Activated CD8-positive, alpha-beta memory T cell treated with anti-CD3 and anti-CD28 coated beads for 4 hours (primary cell): ENCODE results near the gene SIRT3.

Experiments
- DNase-seq, 2 donors: peaks; one replicate each; pipeline ENCODE4 v3.0.0-alpha.2; 2020; ENCODE audit warnings: low read depth in 2 of 2

SIRT3 gene

DNA sequence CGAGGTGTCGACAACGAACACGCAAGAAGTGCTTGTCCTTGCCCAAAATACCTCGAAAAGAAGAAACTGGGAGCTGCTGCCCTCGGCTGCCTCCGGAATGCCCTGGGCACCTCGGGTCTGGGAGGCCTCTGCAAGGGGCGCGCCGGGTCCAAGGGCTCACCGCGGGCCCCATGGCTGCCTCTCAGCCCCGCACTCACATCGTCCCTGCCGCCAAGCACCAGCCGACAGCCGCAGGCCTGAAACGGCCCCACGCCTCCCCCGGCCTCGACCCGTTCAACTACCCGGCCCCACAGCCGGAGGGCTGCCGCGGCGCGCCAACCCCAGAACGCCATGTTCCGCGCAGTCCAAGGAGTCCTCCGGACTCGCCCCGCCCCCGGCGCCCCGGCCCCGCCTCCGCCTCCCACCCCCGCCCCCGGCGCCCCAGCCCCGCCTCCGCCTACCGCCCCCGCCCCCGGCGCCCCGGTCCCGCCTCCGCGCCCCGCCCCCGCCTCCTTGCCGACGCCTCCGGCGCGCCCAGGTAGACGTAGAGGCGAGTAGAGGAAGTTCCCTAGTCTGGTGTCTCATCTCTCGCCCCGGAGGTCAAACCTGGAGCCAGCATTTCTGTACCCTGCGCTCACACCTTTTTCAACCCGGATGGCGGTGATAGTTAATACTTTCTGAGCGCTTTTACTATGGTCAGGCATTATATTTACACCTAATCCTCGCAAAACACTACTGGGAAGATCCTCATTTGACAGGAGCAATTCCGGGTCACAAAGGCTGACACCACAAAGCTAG is at the start of gene SIRT3:
Gene SIRT3, minus strand, starts transcription at position 346 of the 777 bp plus-strand sequence. Its CDS starts 14 bp downstream, at position 332.
- DNase-seq = peak; percentile 53 to 72

DNA sequence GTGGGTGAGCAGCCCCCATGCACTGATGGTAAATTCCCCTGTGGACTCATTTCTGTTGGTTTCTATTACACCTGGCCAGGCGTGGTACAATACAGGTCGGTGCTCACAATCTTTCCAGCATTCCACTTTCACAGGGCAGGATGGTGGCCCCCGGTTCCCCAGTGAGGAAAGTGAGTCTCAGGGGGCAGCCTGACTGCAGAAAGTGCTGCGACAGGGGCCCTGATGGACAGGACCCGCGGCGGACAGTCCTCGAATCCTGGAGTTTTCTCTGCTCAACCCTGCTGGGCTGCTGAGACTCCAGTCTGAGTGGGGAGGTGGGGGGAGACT is 49.7 kb upstream of the SIRT3 start:
- no peak for DNase-seq

DNA sequence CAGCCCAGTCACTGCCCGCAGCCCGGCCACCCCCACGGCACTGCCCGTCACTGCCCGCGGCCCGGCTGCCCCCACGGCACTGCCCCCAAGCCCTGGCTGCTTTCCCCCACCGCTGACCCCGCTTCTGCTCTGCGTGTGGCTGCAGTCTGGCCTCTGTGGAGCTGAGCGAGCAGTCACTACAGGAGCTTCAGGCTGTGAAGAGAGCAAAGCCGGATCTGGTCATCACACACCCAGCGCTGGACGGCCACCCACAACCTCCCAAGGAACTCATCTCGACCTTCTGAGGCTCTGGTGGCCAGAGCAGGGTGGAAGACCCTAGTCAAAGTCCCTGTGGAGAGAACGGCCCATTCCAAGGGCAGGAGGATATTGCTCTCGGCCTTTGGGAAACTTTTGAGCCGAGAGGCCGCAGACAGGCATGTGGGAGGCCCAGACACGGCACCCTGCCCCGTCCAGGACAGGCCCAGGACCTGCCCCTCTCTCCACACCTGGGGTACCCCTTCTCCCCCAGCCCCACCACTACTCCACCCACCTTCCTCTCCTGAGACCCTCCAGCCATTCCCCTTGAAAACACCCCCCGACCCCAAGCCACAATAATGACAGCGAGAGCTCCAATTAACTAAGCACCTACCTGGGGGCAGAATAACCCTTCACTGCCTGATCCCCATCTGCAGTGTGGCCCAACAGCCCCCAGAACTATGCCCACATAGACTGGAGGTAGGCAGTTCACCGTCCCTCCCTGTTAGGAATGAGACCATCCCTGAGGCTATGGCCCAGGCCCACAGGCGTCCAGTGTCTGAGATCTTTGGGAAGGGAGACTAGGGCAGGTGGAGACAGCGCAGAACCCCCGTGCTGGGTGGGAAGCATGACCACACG is 49.1 kb upstream of the SIRT3 start:
- no peak for DNase-seq

DNA sequence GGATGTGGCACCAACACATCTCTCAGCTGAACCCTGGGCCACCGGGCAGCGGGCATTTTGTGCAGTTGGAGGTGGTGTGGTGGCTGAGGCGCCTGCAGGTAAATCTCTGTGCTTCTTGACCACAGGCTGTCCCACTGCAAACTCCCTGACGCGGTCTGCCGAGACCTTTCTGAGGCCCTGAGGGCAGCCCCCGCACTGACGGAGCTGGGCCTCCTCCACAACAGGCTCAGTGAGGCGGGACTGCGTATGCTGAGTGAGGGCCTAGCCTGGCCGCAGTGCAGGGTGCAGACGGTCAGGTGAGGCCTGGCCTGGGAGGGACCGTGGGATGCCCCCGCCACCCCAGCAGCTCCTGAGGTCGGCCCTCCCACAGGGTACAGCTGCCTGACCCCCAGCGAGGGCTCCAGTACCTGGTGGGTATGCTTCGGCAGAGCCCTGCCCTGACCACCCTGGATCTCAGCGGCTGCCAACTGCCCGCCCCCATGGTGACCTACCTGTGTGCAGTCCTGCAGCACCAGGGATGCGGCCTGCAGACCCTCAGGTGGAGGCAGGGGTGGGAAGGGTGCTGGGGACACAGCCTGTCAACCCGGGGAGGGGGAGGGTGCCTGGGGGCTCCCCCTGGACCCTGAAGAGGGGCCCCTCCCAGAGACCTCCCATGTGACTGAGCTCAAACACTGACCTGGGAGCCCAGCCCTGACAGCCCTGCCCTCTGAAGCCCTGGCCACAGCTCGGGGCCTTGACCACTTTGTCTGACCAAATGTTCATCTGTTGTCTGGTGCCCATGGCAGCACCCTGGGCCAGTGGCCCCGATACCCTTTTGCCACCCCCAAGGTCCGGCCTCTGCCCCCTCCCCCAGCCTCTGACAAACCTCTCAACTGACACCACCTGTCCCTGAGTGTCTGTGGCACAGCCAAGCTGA is 48.2 kb upstream of the SIRT3 start:
- DNase-seq = no peak

DNA sequence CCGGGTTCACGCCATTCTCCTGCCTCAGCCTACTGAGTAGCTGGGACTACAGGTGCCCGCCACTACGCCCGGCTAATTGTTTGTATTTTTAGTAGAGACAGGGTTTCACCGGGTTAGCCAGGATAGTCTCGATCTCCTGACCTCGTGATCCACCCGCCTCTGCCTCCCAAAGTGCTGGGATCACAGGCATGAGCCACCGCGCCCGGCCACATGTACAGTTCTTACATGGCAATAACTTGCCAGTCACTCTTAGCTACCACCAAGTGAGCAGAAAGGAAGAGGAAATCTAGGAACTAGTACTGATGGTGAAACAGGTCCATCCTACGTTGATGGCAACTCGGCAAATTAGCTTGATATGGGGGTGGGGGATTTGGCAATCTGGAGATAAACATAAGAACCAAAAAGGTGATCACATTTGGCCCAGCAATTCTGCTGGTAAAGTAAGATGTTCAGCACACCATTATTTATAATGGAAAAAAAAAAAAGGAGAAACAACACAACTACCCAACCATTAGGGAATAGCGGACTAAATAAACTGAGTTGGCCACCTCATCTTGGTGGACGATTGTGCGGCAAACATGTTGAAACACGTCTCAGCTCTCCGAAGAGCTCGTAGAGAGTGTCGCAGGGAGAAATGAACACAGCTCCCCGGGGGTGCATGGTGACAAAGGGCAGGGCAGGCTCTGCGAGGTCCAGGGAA is 47.4 kb upstream of the SIRT3 start:
- no peak for DNase-seq

DNA sequence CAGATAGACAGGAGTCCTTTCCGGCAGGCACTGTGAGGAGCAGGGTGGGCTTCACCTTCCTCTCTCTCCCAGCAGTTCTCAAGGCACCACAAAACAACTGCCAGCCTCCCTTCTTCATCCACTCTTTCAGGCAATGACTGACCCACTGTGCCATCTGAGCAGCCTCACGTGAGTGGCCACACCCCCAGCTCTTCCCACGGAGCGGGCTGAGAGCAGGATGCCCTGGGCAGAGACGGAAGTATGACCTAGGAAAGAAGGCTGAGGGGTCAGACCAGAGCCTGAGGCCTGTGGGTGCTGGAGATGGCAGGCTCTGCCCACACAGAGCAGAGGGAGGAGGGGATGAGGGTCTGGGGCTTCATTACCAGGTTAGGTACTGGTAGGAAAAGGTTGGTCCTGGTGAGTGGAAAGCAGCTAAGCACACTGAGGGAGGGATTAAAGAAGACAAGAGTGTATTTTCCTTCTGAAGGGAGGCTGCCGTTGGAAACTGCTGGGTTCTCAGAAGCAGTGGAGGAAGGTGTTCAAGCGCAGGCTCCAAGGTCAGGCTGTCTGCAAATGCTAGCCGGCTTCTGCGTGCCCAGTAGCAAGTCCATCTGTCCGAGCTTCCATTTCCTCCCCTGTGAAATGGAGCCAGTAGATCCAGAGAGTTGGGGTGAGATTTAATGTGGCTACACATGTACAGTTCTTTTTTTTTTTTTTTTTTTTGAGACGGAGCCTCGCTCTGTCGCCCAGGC is 46.7 kb upstream of the SIRT3 start:
- no peak for DNase-seq

DNA sequence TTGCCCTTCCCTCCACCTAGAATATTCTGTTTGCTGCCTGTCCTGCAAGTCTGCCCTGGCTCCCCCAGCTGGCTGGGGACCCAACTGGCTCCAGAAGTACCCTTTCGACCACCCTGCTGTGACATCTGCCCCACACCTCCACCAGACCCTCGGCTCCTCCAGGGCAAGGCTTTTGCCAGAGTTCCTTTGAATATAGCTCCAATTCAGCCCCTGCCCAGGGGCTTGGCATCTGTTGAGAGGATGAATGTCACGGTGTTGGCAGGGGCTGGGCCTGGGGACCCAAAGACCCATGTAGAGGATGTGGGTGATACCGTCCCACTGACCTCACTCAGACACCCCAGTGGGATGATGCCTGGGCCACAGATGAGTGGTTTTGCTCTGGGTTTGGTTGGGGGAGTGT is 46.0 kb upstream of the SIRT3 start:
- DNase-seq = no peak

DNA sequence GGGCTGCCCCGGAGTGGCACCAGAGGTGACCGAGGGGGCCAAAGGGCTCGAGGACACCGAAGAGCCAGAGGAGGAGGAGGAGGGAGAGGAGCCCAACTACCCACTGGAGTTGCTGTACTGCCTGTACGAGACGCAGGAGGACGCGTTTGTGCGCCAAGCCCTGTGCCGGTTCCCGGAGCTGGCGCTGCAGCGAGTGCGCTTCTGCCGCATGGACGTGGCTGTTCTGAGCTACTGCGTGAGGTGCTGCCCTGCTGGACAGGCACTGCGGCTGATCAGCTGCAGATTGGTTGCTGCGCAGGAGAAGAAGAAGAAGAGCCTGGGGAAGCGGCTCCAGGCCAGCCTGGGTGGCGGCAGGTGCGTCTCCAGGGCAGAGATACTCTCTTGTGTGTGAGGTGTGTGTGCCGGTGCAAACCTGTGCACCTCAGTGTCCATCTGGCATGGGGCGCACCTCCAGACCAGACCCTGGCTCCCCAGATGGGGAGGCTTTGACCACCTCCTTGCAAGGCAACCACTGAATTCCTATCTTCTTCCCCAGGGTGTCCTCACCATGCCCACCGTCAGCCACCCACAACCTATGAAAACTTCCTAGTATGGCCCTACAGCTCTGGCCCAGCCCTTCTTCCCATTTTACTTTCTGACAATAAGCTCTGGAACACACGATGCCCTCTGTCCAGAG is 45.5 kb upstream of the SIRT3 start:
- no peak for DNase-seq

DNA sequence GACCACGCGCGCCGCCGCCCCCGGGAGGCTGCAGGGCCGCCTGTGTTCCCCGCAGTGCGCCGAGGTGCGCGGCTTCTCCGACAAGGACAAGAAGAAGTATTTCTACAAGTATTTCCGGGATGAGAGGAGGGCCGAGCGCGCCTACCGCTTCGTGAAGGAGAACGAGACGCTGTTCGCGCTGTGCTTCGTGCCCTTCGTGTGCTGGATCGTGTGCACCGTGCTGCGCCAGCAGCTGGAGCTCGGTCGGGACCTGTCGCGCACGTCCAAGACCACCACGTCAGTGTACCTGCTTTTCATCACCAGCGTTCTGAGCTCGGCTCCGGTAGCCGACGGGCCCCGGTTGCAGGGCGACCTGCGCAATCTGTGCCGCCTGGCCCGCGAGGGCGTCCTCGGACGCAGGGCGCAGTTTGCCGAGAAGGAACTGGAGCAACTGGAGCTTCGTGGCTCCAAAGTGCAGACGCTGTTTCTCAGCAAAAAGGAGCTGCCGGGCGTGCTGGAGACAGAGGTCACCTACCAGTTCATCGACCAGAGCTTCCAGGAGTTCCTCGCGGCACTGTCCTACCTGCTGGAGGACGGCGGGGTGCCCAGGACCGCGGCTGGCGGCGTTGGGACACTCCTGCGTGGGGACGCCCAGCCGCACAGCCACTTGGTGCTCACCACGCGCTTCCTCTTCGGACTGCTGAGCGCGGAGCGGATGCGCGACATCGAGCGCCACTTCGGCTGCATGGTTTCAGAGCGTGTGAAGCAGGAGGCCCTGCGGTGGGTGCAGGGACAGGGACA is 44.8 kb upstream of the SIRT3 start:
- DNase-seq = no peak

DNA sequence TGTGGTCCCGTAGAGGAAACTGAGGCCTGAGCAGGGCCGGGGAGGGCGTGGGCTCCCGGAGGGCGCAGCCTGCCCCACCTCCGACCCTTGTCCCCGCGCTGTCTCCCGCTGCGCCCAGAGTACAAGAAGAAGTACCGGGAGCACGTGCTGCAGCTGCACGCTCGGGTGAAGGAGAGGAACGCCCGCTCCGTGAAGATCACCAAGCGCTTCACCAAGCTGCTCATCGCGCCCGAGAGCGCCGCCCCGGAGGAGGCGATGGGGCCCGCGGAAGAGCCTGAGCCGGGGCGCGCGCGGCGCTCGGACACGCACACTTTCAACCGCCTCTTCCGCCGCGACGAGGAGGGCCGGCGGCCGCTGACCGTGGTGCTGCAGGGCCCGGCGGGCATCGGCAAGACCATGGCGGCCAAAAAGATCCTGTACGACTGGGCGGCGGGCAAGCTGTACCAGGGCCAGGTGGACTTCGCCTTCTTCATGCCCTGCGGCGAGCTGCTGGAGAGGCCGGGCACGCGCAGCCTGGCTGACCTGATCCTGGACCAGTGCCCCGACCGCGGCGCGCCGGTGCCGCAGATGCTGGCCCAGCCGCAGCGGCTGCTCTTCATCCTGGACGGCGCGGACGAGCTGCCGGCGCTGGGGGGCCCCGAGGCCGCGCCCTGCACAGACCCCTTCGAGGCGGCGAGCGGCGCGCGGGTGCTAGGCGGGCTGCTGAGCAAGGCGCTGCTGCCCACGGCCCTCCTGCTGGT is 44.0 kb upstream of the SIRT3 start:
- DNase-seq = no peak

DNA sequence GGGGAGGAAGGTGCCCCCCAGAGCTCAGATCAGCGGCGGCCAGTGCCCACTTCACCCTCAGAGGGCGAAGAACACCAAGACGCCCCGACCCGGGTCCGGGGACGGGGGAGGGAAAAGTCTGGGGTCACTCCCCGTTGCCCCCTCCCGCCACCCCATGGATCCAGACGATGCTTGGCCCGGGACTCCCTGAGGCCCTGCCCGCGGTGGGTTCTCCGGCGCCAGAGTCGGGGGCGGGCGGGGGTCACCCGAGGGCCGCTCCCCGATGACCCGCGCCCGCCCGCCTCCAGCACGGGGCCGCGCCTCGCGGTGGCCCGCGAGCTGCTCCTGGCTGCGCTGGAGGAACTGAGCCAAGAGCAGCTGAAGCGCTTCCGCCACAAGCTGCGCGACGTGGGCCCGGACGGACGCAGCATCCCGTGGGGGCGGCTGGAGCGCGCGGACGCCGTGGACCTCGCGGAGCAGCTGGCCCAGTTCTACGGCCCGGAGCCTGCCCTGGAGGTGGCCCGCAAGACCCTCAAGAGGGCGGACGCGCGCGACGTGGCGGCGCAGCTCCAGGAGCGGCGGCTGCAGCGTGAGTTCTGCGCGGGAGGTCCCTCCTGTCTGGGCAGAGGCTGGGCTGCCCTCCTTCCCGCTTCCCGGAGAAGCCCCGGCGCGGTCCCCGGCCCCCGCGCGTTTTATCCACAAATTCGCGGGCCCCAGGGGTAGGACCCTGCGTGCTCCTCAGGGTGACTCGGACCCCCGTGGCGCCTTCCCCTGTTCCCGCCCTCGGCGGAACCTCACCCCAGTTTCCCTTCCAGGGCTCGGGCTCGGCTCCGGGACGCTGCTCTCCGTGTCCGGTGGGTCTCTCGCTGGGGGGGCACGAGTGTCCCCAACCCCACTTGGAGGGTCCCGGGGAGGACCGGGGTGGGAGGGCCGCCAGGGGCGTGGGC is 43.2 kb upstream of the SIRT3 start:
- DNase-seq = no peak

DNA sequence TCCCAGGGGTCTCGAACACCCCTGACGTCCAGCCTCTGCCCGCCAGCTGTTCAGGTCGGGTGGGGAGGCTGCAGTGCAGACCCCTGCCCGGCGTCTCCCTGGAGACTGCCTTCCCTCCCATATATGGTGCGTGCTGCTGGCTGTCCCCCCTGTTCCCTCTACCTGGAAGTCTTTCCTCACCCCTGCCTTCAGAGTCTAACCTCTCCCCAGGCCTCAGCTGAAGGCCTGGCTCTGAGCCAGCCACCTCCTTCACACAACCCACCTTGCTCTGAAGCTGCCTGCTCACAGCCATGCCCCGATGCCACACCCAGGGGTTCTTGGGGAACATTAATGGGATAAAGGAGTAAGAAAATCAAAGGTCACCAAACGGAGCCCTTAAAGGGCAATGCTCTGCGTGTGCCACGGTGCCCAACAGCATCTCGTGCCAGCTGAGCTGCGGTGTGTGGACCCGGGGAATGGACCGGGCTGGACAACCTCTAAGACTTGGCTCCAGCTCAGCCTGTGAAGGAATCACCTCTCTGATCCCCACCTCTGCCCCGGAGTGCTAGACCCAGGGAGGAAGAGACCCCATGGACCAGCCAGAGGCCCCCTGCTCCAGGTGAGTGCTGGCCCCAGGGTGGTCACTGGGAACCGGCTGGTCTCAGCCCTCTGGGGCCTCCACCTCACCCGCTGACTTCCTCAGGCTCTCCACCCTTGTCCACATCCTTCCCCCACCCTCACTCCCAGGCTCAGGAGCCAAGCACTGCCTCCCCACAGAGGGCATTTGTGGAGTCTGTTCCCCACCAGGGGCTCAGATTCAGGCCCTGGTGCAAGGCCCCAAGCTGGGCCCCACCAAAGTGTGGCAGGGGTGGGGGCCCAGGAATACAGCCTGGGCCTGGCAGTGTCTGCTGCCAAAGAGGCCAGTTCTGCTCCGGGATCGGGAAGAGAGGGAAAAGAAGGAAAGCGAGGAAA is 42.1 kb upstream of the SIRT3 start, which contains the start of gene NLRP6:
Gene NLRP6, plus strand, starts transcription at position 407 of the 951 bp plus-strand sequence. Its CDS starts 163 bp downstream, at position 570.
- DNase-seq = no peak

DNA sequence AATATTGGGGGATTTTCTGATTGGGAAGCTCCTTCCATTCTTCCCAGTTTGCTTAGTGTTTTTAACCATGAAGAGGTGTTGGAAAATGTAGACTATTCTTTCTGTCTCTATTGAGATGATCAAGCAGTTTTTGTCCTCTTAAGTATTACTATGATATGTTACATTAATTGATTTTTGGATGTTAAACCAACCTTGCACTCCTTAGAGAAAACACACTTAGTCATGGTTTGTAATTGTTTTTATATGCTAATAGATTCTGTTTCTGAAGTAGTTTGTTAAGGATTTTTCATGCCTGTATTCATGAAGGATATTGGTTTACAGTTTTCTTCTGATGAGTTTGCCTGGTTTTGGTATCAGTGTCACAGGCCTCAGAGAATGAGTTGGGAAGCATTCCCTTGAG is 40.1 kb upstream of the SIRT3 start:
- no peak for DNase-seq

DNA sequence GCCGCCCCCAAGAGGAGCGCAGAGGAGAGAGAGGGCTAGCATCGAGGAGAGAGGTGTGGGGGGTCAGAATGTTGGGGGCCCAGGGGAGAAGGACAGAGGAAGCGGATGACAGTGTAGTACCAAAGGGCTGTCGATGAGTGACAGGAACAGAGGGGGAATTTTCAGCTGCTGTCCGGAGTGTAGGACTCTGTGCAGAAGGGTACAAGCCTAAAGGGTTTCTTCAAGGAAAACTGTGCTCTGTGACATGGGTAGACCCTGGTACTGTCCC is 36.7 kb upstream of the SIRT3 start:
- no peak for DNase-seq

DNA sequence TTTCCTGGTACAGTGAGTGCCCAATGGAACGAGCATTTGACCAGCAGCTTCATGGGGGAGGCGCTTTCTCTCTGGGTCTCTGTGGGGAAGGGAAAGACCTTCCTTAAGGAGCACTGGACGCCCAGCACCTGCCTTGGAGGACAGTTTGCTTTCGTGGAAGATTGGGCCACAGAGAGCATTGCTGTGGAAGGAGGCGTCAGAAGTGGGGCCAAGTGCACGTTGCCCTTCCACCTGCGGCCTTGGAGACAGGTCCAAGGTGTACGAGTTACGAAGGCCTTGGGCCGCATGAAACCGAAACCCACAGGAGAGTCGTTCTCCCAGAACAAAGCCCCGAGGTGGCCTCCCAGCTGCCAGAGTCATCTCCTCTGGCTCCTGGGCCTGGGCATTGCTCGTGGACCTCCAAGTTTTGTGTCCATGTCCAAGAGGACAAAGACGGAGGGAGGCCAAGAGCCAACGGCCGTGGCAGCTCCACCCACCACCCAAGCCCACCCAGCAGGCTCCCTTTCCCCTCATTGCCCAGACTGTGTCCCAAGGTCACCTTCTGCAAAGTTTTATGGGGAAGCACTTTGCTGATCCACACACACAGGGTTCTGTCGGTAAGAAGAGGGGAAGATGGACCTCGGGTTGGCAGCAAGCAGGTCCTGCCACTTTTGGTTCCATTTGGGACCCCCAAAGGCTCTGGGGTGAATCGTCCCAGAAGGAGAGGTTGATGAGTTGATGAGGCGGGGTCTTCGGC is 36.2 kb upstream of the SIRT3 start:
- DNase-seq = no peak

DNA sequence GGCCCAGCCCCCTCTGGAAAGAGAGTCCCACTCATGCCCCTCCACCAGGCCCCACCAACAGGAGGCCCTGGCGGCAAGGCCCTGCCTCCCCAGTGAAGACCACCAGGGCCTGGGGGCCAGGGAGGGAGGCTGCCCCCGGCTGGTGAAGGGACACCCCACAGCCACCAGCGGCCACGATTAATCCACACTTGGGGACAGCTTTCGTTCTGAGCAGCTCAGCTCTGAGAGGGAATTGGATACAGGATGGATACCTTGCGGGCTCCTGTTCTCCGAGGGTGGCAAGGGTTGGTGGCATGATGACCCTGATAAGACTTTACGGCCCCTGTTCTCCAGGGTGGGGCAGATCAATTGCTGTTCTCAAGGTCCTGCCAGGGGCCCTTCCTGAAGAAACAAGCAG is 35.2 kb upstream of the SIRT3 start:
- DNase-seq = no peak
